HG03520 (cell line): ENCODE data around the gene IL32.

Source experiments
- ATAC-seq: cut with Tn5 transposase; IDR thresholded peaks from one replicate; pipeline ENCODE4 v1.9.1; 2021; ENCODE audit warnings: mild to moderate bottlenecking, moderate library complexity; ENCODE audit not compliant: unreplicated experiment

Gene IL32

DNA sequence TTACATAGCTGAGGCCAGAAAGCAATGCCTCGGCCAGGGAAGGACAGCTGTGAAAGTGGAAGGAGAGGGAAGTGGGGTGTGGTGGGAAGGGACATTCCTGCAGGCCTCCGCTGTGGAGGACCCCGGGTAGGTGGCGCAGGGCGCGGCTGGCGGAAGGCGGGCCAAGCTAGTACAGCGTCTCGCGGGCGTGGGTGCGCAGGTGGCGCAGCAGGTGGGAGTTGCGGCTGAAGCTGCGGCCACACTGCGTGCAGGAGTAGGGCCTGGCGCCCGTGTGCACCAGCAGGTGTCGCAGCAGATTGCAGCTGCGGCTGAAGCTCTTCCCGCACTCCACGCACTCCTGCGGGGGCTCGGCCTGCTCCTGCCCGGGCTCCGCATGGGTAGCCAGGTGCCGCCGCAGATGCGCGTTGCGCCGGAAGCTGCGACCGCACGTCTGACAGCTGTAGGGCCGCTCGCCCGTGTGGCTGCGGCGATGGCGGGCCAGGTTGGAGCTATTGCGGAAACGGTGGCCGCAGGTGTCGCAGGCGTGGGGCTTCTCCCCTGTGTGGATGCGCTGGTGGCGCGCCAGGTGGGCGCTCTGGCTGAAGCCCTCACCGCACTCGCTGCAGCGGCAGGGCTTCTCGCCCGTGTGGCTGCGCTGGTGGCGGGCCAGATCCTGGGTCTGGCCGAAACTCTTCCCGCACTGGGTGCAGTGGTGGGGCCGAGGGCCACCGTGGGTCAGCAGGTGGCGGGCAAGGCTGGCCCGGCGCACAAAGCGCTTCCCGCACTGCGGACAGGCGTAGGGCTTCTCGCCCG lies 23.7 kb downstream of the IL32 start:
- no peak for ATAC-seq

DNA sequence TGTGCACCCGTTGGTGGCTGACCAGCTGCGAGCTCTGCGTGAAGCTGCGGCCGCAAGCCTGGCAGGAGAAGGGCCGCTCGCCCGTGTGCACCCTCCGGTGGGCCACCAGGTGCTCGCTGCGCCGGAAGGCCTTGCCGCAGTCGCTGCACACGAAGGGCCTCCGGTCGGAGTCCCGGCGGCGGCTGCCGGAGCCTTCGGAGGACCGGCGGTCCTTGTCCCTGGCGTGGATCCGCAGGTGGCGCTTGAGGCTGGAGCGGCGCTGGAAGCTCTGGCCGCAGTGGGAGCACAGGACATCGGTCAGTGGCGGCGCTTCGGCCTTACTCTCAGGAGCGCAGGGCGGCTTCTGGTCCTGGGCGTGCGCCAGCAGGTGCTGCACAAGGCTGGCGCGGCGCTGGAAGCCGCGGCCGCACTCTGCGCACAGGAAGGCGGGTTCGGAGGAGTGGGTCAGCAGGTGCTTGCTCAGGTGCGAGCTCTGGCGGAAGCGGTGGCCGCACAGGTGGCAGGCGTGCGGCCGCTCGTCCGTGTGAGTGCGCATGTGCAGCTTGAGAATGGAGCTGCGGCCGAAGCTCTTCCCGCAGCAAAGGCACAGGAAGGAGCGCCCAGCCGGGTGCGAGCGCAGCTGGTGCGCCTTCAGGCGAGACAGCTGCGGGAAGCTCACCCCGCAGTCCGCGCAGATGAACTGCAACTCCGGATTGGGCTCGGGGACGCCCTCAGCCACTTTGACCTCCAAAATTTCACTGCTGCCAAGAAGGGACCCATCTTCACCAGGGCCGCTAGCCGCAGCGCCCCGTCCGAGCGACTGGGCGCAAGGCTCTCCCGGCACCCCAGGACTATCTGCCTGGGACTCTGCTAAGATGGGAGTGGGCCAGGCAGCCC lies 24.5 kb downstream of the IL32 start:
- no peak for ATAC-seq

DNA sequence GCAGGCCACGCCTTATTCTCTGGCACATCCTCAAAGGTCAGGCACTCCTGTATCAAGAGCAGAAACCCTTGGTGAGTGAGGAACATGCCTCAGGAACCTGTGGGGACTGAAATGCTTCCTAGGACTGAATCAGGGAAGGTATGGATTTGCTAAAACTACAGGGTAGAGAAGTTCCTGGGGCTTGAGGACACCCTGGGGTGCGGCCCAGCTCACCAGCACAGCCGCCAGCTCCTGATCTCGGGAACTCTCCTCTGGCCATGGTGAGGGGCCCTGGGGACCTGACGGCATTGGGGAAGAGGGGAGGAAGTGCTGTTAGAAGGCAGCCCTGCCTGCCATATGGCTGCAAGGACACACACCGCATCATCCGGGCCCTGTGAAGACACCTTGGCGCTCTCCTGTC lies 26.1 kb downstream of the IL32 start:
- no peak for ATAC-seq

DNA sequence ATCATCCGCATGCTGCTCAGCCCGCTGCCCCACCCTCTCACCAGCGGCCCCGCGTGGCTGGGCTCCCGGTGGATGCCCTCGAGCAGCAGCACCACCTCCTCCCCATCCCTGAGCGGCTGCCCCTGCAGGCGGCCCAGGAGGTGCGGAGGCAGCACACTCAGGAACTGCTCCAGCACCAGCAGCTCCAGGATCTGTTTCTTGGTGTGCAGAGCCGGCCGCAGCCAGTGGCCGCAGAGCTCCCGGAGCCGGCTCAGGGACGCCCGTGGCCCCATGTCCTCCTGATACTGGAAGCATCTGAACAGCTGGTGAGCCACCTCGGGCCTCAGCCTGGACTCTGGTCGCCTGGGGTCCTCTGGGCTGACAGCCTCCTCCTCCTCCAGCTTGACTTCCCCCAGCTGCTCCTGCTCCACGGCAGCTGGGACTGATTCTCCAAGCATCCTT lies 27.1 kb downstream of the IL32 start:
- no peak for ATAC-seq

DNA sequence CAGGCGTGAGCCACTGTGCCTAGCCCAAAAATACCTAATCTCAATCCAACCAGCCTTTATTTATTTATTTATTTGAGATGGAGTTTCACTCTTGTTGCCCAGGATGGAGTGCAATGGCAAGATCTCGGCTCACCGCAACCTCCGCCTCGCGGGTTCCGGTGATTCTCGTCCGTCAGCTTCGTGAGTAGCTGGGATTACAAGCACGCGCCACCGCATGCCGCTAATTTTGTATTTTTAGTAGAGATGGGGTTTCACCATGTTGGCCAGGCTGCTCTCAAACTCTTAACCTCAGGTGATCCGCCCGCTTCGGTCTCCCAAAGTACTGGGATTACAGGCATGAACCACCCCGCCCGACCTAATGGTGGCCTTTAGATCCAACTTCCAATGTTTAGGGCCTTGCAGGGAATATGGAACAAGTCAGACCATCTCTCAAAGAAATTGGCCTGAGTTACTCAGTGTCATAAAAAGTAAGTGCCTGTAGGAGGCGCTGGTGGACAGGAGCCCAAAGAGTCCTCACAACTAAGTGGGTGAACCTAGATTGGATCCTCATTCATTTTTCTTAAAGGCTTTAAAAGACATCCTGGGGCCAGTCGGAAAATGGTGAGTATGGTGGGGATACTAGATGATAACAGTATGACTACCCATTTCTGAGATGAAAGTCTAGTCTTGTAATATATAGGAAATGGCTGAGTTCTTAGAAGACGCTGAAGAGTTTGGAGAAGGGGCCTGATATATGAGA lies 29.0 kb downstream of the IL32 start:
- no peak for ATAC-seq

DNA sequence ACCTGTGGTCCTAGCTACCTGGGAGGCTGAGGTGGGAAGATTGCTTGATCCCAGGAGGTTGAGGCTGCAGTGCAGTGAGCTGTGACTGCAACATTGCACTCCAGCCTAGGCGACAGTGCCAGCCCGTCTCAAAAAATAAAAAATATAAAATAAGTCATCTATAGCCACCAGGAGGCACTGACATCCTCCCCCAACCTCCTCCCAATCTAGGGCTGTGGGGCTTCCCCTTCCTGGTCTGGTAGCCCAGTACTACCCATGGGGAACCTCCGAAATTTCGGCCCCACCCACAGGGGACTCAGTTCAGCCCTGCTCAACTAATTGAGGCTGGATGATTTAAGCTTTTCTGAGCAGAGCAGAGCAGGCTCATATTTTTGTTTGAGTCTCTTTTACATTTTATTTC lies 30.4 kb downstream of the IL32 start:
- ATAC-seq, result peak; percentile 55

DNA sequence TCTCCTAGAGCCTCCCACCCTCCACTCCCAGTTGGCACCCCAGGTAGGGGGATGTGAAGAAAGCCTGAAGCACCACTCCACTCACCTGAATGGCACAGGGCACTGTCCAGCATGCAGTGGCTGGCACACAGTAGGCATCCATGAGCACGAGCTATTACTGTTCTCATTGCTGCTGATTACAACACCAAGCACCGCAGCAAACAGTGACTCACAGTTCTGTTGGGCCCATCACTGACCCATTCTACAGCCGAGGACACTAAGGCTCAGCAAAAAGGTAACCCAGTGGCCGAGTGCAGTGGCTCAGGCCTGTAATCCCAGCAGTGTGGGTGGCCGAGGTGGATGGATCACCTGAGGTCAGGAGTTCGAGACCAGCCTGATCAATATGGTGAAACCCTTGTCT lies 30.9 kb downstream of the IL32 start:
- ATAC-seq, result no peak

DNA sequence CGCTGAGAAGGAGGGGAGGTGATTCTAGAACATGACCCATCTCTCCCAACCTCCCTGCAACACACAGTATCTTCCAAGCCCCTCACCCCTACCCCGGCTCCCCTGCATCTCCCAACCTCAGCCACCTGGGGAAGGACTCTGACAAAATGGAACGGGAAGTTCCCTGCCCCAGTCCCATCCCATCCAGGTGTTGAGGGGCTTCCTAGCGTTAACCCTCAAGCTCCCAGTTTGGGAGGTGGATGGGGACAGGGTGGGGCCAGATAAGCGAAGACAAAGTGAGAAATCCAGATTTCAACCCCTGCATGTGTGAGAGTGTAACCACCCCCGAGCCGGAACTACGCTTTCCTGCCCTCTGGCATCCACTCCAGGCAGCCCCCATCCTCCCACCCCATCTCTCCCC lies 31.8 kb downstream of the IL32 start:
- no peak for ATAC-seq

DNA sequence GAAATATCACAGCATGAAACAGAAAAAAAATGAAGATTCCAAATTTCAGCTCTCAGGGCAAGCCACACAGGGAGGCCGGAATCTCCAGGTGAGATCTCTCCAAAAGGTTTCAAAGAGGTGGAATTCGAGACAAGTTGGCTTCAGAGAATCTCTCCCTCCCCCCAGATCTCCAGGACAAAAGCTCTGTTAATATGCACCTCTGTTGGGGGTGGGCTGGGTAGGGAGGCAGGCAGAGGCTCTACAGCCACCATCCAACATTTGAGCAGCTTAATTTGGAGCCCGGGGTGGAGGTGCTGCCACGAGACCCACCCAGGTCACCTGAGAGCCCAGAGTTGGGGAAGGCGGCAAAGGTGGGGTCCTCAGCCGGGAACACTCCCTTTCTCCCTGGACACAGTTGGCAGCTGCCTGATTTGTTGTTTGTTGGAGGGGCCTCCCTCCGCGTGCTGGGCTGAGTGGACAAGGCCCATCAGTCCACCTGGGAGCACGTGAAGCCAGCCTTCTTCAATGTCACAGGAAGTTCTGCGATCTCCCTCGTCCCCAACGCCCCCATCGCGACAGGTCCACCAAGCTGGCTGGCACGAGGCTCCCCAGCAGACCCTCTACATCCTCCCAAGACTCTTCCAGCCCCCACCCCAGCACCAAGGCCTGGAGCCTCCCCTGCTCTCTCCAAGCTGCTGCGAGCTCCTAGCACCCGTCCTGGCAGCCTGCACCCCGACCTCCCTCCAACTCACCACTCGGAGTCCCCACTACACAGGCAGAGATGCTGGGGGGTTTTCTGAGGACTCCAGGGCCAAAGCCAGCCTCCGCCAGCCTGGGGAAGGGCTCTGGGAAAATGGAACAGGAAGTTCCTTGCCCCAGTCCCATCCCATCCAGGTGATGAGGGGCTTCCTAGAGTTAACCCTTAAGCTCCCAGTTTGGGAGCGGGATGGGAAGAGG lies 33.3 kb downstream of the IL32 start, which contains the start of gene ZSCAN10:
Gene ZSCAN10, minus strand, starts transcription at position 836 of the 936 bp plus-strand sequence. CDS start 6,357 bp downstream, outside the sequence.
- no peak for ATAC-seq

DNA sequence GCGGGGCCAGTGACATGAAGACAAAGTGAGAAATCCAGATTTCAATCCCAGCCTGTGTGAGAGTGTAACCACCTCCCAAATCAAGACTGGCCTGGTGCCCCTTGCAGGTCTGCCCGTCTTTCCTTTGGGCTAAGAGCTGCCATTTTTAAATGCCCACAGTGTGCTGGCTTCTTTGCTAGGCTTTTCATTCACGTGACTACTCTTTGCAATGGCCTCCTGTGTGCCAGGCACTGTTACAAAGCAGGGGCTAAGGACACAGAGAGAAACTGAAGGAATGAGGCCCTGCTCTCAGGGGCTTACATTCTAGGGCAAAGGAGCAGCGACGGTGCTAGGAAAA lies 33.9 kb downstream of the IL32 start:
- ATAC-seq, result no peak

DNA sequence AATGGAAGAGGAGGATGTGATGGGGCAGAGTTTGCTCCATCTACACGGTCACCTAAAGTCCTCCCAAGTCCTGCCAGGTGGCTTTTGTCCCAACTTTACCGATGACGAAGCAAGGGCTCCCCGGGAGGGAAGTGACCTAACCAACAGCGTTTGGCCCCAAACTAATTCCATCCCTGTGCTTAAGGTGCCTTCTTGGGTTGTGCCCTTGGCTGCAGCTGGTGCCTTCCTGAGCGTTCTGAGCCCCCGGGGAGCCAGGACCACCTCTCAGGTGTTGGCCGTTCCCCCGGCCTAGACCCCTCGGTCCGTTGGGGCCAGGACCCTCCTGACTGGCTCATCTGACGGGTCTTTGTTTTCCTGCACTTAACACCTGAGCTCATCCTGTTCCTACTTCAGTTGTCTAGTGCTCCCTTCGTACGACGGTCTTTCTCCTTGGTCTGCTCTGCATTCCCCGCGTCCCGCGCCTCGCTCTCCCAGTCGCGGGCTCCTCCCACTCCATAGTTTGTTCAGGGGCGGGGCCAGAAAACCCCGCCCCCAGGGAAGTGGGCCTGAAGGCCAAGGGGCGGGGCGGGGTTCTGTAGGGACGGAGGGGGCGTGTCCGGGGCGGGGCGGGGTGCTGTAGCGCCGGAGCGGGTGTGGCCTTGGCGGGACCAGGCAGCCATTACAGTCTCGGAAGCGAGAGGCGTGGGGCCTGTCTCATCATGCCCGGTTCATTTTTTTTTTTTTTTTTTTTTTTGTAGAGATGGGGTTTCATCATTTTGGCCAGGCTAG lies 34.5 kb downstream of the IL32 start:
- ATAC-seq, result peak; percentile 54

DNA sequence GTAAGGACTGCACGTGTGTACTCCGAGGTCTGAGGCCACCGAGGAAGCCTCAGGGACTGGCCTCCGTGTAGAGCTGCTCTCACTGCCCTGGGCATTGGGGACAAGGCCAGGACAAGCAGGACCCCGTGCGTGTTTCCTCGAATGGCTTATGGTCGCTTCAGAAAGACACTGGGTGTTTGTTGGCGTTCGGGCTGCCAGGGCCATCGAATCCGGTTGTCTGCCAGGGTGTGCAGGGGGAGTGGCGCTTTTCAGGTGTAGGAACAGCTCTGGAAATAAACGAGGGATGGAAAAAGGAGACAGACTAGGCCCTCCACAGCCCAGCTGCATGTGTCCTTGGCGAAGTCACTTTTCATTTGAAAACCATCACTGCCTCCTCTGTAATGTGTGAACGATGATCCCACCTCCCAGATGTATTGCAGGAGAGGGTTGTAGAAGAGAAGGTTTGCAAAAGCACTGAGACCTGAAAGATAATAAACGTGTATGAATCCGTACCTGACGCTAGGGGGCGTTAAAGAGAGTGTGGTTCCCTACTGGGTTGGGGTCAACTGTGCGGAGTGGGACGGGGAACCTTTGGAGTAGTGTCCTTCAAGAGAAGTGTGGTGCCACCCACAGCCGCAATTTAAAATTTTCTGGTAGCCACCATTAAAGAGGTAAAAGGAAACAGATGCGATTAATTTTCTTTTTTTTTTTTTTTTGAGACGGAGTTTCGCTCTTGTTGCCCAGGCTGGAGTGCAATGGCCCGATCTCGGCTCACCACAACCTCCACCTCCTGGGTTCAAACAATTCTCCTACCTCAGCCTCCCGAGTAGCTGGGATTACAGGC lies 35.8 kb downstream of the IL32 start:
- no peak for ATAC-seq

DNA sequence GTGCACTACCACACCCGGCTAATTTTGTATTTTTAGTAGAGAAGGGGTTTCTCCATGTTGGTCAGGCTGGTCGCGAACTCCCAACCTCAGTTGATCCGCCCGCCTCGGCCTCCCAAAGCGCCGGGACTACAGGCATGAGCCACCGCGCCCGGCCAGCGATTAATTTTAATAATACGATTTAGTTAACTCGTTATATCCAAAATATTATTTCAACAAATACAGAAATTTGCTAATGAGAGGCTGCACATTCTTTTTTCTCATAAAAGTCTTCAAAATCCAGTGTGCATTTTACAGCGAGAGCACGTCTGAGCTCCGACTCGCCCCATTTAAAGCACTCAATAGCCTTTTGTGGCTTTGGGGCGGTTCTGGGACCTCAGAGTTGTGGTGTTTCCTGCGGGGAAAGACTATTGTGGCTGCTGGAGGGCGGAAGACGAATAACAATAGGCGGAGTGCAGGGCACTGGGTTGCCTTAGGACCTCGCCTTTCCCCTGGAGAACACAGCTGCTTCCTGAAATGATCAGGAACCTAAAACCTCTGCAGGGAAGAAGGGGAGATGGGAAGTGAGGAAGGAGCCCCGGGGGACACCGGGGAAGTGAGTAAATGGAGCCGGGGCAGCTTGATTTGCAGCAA lies 36.5 kb downstream of the IL32 start:
- no peak for ATAC-seq

DNA sequence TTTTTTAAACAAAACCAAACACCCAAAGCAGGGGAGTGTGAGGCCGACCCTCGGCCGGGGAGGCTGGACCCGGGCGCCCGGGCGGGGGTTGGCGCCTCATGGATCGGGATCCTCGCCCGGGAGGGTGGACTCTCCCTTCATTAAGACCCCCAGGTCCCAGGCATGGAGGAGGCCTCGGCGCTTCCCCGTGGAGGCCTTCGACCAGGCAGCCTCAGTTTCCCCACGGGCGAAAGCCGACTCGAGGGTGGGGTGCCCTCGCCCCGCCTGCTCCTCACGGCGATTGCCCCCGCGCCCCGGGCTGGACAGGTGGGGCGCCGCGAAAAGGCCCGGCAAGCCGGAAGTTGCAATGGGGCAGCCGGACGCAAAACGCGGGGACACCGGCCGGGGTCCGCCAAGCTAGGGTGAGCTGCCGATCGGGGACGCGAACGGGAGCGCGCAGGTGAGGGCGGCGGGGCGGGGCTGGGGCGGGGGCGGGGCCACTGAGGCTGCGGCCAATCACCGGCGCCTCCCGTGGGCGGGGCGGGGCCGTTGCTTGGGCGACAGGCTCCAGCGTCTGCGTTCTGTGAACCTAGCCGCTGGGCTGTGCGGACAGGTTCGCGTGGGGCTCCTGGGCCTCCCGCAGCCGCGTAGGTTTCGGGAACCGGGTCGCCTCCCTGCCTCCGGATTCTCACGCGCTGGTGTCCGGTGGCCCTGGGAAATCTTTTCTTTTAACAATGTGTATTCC lies 40.9 kb downstream of the IL32 start:
- ATAC-seq, result peak; percentile 69

DNA sequence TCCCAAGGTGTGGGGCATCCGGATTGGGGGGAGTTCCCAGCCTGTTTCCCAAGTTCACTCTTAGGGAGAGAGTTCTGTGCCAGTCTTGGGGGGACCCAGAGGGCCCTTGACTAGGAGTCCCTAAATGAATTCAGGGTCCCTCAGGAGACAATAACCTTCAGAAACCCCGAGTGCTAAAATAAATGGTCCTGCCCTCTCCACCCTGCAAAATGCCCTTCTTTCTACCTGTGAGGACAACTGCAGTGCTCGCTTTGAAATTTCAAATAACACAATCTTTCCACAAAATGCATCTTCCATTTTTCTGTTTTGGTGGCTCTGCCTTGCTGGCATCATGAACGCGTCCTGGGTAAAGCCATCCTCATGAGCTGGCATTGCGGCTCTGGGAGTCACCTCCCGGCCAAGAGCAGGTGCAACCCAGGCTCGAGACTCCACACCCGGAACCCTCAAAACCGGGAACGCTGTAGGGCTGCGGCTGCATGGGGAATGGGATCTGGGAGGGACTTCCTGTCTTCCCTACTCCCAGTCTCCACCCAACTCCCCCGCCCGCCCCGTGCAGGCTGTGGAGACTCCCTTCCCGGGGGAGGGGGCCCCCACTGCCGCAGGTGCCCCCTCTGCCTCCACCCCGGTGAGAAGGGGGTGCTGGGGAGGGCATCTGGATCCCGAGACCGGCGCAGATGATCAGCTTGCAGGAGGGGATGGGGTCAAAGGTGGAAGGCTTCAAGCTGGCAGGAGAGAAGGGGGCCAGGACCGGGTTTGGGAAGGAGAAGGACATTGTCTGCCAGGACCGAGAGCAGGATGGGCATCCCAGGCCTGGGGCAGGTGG lies 46.8 kb downstream of the IL32 start, which contains the start of gene ZNF205:
Gene ZNF205, plus strand, starts transcription at position 529 of the 823 bp plus-strand sequence. CDS start 845 bp downstream, outside the sequence.
- no peak for ATAC-seq

DNA sequence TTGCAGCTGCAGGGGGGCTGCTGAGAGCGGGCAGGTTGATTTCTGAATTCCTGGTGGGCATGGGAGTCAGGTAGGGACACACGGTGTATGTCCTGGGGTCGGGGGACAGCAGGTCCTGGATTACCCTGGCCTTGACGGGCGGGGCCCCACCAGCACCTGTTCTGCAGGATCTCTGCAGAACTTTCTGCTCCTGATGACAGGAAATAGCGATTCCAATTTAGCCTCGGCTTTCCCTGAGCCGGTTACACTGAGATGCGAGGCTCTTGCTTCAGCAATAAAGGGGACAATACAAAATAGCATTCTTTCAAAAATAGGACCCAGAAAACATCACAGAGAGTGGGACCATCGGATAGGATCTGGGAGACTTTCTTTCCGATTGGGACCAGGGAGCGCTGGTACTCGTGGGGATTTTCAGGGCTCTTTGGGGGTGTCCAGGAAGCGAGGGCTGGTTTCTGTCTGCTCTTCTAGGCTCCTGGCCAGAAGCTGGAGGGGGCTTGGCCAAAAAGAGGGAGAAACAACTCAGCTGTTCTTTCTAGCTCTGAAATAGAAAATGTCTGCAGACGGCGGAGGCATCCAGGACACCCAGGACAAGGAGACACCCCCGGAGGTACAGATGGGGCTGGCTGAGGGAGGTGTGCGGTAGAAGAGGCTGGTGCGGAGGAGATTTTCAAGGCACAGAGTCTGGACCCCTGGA lies 47.6 kb downstream of the IL32 start:
- no peak for ATAC-seq
